ENCODE measurements around the gene PHACTR1. TPM values are rescaled to one million over a fixed set of nuclear protein-coding genes. Genes with fewer than 3 reads are reported as not detected.
A peak's percentile ranks its signal among the peaks of the same experiment; 100 is the strongest.

The PHACTR1 gene
- total RNA-seq, 1 experiment from 2014 or later = 0.21 TPM

DNA sequence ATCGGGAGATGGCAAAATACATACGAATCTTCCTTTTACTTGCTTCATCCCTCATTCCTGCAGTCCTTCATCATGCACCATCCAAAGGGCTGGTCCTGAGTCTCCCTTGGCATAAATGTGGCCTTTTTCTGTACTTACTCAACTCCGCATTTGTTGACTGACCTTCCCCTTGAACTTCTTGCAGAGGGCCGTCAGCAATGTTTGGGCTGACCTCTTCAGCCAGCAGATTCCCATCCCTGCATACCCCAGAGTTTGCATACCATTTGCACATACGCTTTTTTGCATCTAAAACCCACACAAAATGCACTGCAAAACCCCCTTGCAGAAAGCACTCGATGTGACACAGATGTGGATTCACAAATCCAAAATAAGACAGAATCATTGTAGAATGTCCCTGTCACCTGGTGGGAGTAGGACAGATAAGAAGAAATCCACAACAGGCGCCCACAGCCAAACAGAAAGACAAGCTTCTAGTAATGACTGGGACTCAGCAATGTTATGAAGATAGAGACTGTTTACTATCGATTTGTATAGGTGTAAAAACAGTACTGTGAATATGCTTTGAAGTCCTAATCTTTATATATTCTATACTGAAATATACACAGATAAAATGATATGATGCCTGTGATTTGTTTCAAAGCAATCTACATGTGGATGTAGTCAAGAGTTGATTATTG is 566.0 kb downstream of the PHACTR1 start:
- no peak overlapping the region for H3K27ac Mint-ChIP-seq (ENCODE audit: unreplicated experiment)
- CTCF ChIA-PET = no interaction called here

DNA sequence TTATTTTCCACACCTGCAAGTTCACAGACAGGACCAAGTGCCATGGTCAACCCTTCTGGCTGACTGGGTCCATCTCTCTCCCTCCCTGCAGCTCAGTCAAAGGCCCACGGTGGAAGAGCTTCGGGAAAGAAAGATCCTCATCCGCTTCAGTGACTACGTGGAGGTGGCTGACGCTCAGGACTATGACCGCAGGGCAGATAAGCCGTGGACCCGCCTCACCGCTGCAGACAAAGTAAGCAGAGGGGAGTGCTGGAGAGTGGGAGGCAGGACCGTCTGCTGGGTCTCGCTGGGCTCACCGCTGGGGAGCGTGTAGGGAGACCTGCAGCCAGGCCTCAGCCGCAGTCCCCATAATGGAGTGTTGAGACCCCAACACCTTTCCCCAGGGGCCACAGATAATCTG is 566.8 kb downstream of the PHACTR1 start:
- Mint-ChIP-seq H3K4me1 (ENCODE audit: low read depth, unreplicated experiment) (no peaks in the 10 kb centered on the region), H3K9me3 (ENCODE audit: low read depth, unreplicated experiment) (no peaks in the 10 kb centered on the region), H3K4me3 (ENCODE audit: low read depth, unreplicated experiment) (no peak overlapping the region), H3K36me3 (ENCODE audit: insufficient read depth, unreplicated experiment) (peaks cover 5% of the 10 kb centered on the region), H3K27ac (ENCODE audit: unreplicated experiment) (no peak overlapping the region), H3K27me3 (ENCODE audit: unreplicated experiment) (no peaks in the 10 kb centered on the region)
- TF ChIP-seq CTCF (IDR thresholded peaks at IDR 0.05; ENCODE audit: unreplicated experiment) = no peak
- intact Hi-C loops (cut with micrococcal nuclease; ENCODE audit: unreplicated experiment) = no loop called here
- CTCF ChIA-PET = interaction anchor here (0.6 kb wide), 1 partner anchor 75 kb away, joined by 4 read pairs; no protein-coding TSS in a partner anchor
- DNase-seq = no peak
- BruUV-seq (replicated peaks) = no TSS peak

More for the DNA sequence above, 566.0 kb downstream of the PHACTR1 start:
- Mint-ChIP-seq H3K4me3 (ENCODE audit: low read depth, unreplicated experiment) (no peak overlapping the region), H3K9me3 (ENCODE audit: low read depth, unreplicated experiment) (no peaks in the 10 kb centered on the region), H3K36me3 (ENCODE audit: insufficient read depth, unreplicated experiment) (peaks cover 5% of the 10 kb centered on the region), H3K27me3 (ENCODE audit: unreplicated experiment) (no peaks in the 10 kb centered on the region), H3K4me1 (ENCODE audit: low read depth, unreplicated experiment) (no peaks in the 10 kb centered on the region)
- BruUV-seq (replicated peaks) = no TSS peak
- no peak for DNase-seq
- intact Hi-C loops (cut with micrococcal nuclease; ENCODE audit: unreplicated experiment) = no loop called here
- no peak for TF ChIP-seq CTCF (IDR thresholded peaks at IDR 0.05; ENCODE audit: unreplicated experiment)

GRCh38 chr6:13284646-13285045 is 568.1 kb downstream of the PHACTR1 start:
- no peaks in the 10 kb centered on the region for H3K27me3 Mint-ChIP-seq (ENCODE audit: unreplicated experiment)
- no peaks in the 10 kb centered on the region for H3K4me1 Mint-ChIP-seq (ENCODE audit: low read depth, unreplicated experiment)
- no peaks in the 10 kb centered on the region for H3K9me3 Mint-ChIP-seq (ENCODE audit: low read depth, unreplicated experiment)
- TF ChIP-seq CTCF (IDR thresholded peaks at IDR 0.05; ENCODE audit: unreplicated experiment) = no peak
- no peak overlapping the region for H3K4me3 Mint-ChIP-seq (ENCODE audit: low read depth, unreplicated experiment)
- DNase-seq = no peak
- intact Hi-C loops (cut with micrococcal nuclease; ENCODE audit: unreplicated experiment) = no loop called here
- BruUV-seq (replicated peaks) = no TSS peak
- CTCF ChIA-PET = no interaction called here
- H3K27ac Mint-ChIP-seq (ENCODE audit: unreplicated experiment) = no peak overlapping the region
- peaks cover 5% of the 10 kb centered on the region for H3K36me3 Mint-ChIP-seq (ENCODE audit: insufficient read depth, unreplicated experiment)

GRCh38 chr6:13285705-13286104 is 569.1 kb downstream of the PHACTR1 start:
- CTCF ChIA-PET = no interaction called here

More at GRCh38 chr6:13285705-13286104, 569.1 kb downstream of the PHACTR1 start:
- BruUV-seq (replicated peaks) = no TSS peak
- H3K36me3 Mint-ChIP-seq (ENCODE audit: insufficient read depth, unreplicated experiment) = peaks cover 5% of the 10 kb centered on the region
- no peaks in the 10 kb centered on the region for H3K4me1 Mint-ChIP-seq (ENCODE audit: low read depth, unreplicated experiment)
- intact Hi-C loops (cut with micrococcal nuclease; ENCODE audit: unreplicated experiment) = no loop called here
- H3K27me3 Mint-ChIP-seq (ENCODE audit: unreplicated experiment) = no peaks in the 10 kb centered on the region
- peak overlapping the region; percentile 25 for H3K27ac Mint-ChIP-seq (ENCODE audit: unreplicated experiment)
- no peak for DNase-seq
- no peak for TF ChIP-seq CTCF (IDR thresholded peaks at IDR 0.05; ENCODE audit: unreplicated experiment)
- H3K9me3 Mint-ChIP-seq (ENCODE audit: low read depth, unreplicated experiment) = no peaks in the 10 kb centered on the region
- H3K4me3 Mint-ChIP-seq (ENCODE audit: low read depth, unreplicated experiment) = no peak overlapping the region

Data from Calu3 (cell line).